Measurements from ENCODE around the gene SLC46A3.

The SLC46A3 gene

GRCh38 chr13:28705461-28706083, 13.2 kb downstream of the SLC46A3 start:
- TF ChIP-seq, protein P1, sequence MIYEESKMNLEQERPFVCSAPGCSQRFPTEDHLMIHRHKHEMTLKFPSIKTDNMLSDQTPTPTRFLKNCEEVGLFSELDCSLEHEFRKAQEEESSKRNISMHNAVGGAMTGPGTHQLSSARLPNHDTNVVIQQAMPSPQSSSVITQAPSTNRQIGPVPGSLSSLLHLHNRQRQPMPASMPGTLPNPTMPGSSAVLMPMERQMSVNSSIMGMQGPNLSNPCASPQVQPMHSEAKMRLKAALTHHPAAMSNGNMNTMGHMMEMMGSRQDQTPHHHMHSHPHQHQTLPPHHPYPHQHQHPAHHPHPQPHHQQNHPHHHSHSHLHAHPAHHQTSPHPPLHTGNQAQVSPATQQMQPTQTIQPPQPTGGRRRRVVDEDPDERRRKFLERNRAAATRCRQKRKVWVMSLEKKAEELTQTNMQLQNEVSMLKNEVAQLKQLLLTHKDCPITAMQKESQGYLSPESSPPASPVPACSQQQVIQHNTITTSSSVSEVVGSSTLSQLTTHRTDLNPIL (CRISPR knock-in tag; IDR thresholded peaks at IDR 0.05; ENCODE audit: low read depth) = no peak
- 0 out of 2 replicates have a peak, but pooled peaks have one; percentile 7 for TF ChIP-seq ISL1 (CRISPR knock-in tag; IDR thresholded peaks at IDR 0.05)
- ATAC-seq = peak; percentile 49

DNA sequence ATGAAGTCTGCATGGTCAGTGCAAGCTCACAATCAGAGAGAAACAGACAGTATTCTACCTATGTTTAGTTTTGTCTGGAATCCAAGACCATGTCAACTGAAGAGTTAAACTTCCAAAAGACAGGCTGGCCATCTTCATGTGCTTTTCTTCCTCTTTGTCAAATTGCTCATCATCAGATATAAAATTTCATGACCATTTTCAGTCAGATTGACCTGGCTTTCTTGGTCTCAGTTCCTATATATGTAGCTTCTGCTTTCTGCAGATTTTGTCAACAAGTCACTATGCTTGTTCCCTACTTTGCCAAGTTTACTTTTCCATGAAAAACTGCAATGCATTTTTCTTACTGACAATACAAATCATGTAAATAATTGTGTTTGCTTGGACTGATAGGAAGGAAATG, 13.9 kb downstream of the SLC46A3 start:
- TF ChIP-seq ESRRG (CRISPR knock-in tag; IDR thresholded peaks at IDR 0.05) = no peak
- TF ChIP-seq PPARA (CRISPR knock-in tag; IDR thresholded peaks at IDR 0.05; ENCODE audit: borderline replicate concordance) = no peak
- TF ChIP-seq, protein P2, sequence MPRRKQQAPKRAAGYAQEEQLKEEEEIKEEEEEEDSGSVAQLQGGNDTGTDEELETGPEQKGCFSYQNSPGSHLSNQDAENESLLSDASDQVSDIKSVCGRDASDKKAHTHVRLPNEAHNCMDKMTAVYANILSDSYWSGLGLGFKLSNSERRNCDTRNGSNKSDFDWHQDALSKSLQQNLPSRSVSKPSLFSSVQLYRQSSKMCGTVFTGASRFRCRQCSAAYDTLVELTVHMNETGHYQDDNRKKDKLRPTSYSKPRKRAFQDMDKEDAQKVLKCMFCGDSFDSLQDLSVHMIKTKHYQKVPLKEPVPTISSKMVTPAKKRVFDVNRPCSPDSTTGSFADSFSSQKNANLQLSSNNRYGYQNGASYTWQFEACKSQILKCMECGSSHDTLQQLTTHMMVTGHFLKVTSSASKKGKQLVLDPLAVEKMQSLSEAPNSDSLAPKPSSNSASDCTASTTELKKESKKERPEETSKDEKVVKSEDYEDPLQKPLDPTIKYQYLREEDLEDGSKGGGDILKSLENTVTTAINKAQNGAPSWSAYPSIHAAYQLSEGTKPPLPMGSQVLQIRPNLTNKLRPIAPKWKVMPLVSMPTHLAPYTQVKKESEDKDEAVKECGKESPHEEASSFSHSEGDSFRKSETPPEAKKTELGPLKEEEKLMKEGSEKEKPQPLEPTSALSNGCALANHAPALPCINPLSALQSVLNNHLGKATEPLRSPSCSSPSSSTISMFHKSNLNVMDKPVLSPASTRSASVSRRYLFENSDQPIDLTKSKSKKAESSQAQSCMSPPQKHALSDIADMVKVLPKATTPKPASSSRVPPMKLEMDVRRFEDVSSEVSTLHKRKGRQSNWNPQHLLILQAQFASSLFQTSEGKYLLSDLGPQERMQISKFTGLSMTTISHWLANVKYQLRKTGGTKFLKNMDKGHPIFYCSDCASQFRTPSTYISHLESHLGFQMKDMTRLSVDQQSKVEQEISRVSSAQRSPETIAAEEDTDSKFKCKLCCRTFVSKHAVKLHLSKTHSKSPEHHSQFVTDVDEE (CRISPR knock-in tag; IDR thresholded peaks at IDR 0.05) = no peak
- TF ChIP-seq TCF4 (CRISPR knock-in tag; IDR thresholded peaks at IDR 0.05; ENCODE audit: borderline replicate concordance) = no peak
- no peak for TF ChIP-seq BACH2 (CRISPR knock-in tag; IDR thresholded peaks at IDR 0.05; ENCODE audit: borderline replicate concordance)
- TF ChIP-seq, protein P1 (CRISPR knock-in tag; IDR thresholded peaks at IDR 0.05; ENCODE audit: low read depth) = no peak
- no peak for TF ChIP-seq OSR1 (CRISPR knock-in tag; IDR thresholded peaks at IDR 0.05)
- no peak for TF ChIP-seq ZFP3 (CRISPR knock-in tag; IDR thresholded peaks at IDR 0.05)
- no peak for TF ChIP-seq ZC3H10 (CRISPR knock-in tag; IDR thresholded peaks at IDR 0.05)
- TF ChIP-seq ISL1 (CRISPR knock-in tag; IDR thresholded peaks at IDR 0.05) = no peak
- TF ChIP-seq ZNF8 (CRISPR knock-in tag; IDR thresholded peaks at IDR 0.05) = no peak
- no peak for ATAC-seq

GRCh38 chr13:28704282-28704681, 14.5 kb downstream of the SLC46A3 start:
- no peak for ATAC-seq
- TF ChIP-seq, protein P2 (CRISPR knock-in tag; IDR thresholded peaks at IDR 0.05) = no peak
- TF ChIP-seq ZNF70 (CRISPR knock-in tag; IDR thresholded peaks at IDR 0.05) (no peak), ESRRG (CRISPR knock-in tag; IDR thresholded peaks at IDR 0.05) (no peak), SNAI2 (CRISPR knock-in tag; IDR thresholded peaks at IDR 0.05) (no peak), BACH2 (CRISPR knock-in tag; IDR thresholded peaks at IDR 0.05; ENCODE audit: borderline replicate concordance) (no peak)

- no peak for ATAC-seq
- no peak for TF ChIP-seq BACH2 (CRISPR knock-in tag; IDR thresholded peaks at IDR 0.05; ENCODE audit: borderline replicate concordance)
- TF ChIP-seq, protein P3, sequence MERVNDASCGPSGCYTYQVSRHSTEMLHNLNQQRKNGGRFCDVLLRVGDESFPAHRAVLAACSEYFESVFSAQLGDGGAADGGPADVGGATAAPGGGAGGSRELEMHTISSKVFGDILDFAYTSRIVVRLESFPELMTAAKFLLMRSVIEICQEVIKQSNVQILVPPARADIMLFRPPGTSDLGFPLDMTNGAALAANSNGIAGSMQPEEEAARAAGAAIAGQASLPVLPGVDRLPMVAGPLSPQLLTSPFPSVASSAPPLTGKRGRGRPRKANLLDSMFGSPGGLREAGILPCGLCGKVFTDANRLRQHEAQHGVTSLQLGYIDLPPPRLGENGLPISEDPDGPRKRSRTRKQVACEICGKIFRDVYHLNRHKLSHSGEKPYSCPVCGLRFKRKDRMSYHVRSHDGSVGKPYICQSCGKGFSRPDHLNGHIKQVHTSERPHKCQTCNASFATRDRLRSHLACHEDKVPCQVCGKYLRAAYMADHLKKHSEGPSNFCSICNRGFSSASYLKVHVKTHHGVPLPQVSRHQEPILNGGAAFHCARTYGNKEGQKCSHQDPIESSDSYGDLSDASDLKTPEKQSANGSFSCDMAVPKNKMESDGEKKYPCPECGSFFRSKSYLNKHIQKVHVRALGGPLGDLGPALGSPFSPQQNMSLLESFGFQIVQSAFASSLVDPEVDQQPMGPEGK (CRISPR knock-in tag; IDR thresholded peaks at IDR 0.05; ENCODE audit: borderline replicate concordance) = no peak
- TF ChIP-seq ESRRG (CRISPR knock-in tag; IDR thresholded peaks at IDR 0.05) = no peak
- no peak for TF ChIP-seq POU6F1 (CRISPR knock-in tag; IDR thresholded peaks at IDR 0.05; ENCODE audit: borderline replicate concordance, low read depth)
- TF ChIP-seq ZNF565 (CRISPR knock-in tag; conservative IDR thresholded peaks at IDR 0.05; ENCODE audit: low read depth) = no peak
- no peak for TF ChIP-seq ARNTL (CRISPR knock-in tag; IDR thresholded peaks at IDR 0.05; ENCODE audit: borderline replicate concordance, low read depth)
- TF ChIP-seq TOX (CRISPR knock-in tag; IDR thresholded peaks at IDR 0.05; ENCODE audit: borderline replicate concordance) = no peak
- TF ChIP-seq, protein P2 (CRISPR knock-in tag; IDR thresholded peaks at IDR 0.05) = no peak
- TF ChIP-seq ZFP3 (CRISPR knock-in tag; IDR thresholded peaks at IDR 0.05) = no peak
- TF ChIP-seq ZC3H10 (CRISPR knock-in tag; IDR thresholded peaks at IDR 0.05) = no peak
- TF ChIP-seq ZNF8 (CRISPR knock-in tag; IDR thresholded peaks at IDR 0.05) = no peak
Observed at GRCh38 chr13:28699246-28699645, 19.5 kb downstream of the SLC46A3 start.

All from SK-N-SH treated with all-trans-retinoic acid at 6 μM for 48 hours (cell line).